HepG2 (cell line): ENCODE results near the gene GLB1L. TPM values are rescaled to one million over a fixed set of nuclear protein-coding genes. Genes with fewer than 3 reads are reported as not detected.

Experiments
- AGO1 ChIP-seq: fragments of 200-400 bp; formaldehyde crosslinking; IDR thresholded peaks from 2 replicates; pipeline ENCODE4 v1.6.1; 2017; ENCODE audit warnings: mild to moderate bottlenecking, low read depth, low read length, moderate library complexity; ENCODE audit not compliant: poor library complexity, severe bottlenecking
- ARHGAP35 ChIP-seq: sonication (generic); formaldehyde crosslinking; IDR thresholded peaks from 2 replicates; pipeline ENCODE4 v1.9.0; 2022; ENCODE audit warnings: mild to moderate bottlenecking, inconsistent platforms, moderate library complexity, missing genetic modification reagents, borderline replicate concordance
- BCL6 ChIP-seq: IDR thresholded peaks from 2 replicates; pipeline ENCODE4 v1.6.1; 2016; ENCODE audit warnings: missing genetic modification reagents, missing compliant biosample characterization
- CBX1 ChIP-seq: IDR thresholded peaks from one replicate; pipeline ENCODE4 v1.6.1; 2016; ENCODE audit warnings: antibody characterized with exemption, low read depth
- CEBPB ChIP-seq: IDR thresholded peaks from 2 replicates; pipeline ENCODE4 v1.6.1; 2011; ENCODE audit warnings: low read depth, low read length, improper control_type of control experiment, borderline replicate concordance
- CREB3 ChIP-seq: sonication (generic); formaldehyde crosslinking; IDR thresholded peaks from 2 replicates; pipeline ENCODE4 v1.5.0; 2020; ENCODE audit warnings: missing genetic modification reagents
- ELK4 ChIP-seq: sonication (generic); formaldehyde crosslinking; IDR thresholded peaks from 2 replicates; pipeline ENCODE4 v1.9.0; 2021; ENCODE audit warnings: missing genetic modification reagents, borderline replicate concordance
- FLYWCH1 ChIP-seq: sonication (generic); formaldehyde crosslinking; IDR thresholded peaks from 2 replicates; pipeline ENCODE4 v1.8.1; 2023; ENCODE audit warnings: mild to moderate bottlenecking, missing genetic modification reagents
- KAT8 ChIP-seq: IDR thresholded peaks from 2 replicates; pipeline ENCODE4 v1.6.1; 2016; ENCODE audit warnings: missing genetic modification reagents, missing compliant biosample characterization
- KDM5A ChIP-seq: fragments of 200-600 bp; sonication (generic); IDR thresholded peaks from 2 replicates; pipeline ENCODE4 v1.7.0; 2018; ENCODE audit warnings: antibody characterized with exemption, mild to moderate bottlenecking, low read length, borderline replicate concordance
- MED1 ChIP-seq: sonication (generic); formaldehyde crosslinking; IDR thresholded peaks from 2 replicates; pipeline ENCODE4 v1.4.0; 2020; ENCODE audit warnings: missing genetic modification reagents
- MEIS2 ChIP-seq: sonication (generic); formaldehyde crosslinking; IDR thresholded peaks from 2 replicates; pipeline ENCODE4 v1.9.0; 2021; ENCODE audit warnings: mild to moderate bottlenecking, missing genetic modification reagents
- MYPOP ChIP-seq: sonication (generic); formaldehyde crosslinking; IDR thresholded peaks from 2 replicates; pipeline ENCODE4 v1.8.1; 2023; ENCODE audit warnings: mild to moderate bottlenecking, moderate library complexity, missing genetic modification reagents
- MZF1 ChIP-seq: sonication (generic); formaldehyde crosslinking; IDR thresholded peaks from 2 replicates; pipeline ENCODE4 v1.8.1; 2023; ENCODE audit warnings: mild to moderate bottlenecking, missing genetic modification reagents, borderline replicate concordance
- RCOR2 ChIP-seq: IDR thresholded peaks from 2 replicates; pipeline ENCODE4 v1.6.1; 2016; ENCODE audit warnings: missing biosample characterization, missing genetic modification reagents
- SNRNP70 ChIP-seq: fragments of 200-400 bp; formaldehyde crosslinking; IDR thresholded peaks from 2 replicates; pipeline ENCODE4 v1.6.1; 2017; ENCODE audit warnings: mild to moderate bottlenecking, low read depth, low read length, moderate library complexity
- TFAP4 ChIP-seq: sonication (generic); IDR thresholded peaks from 2 replicates; pipeline ENCODE4 v1.6.1; 2016; ENCODE audit warnings: low read depth, borderline replicate concordance
- ZBTB10 ChIP-seq: sonication (generic); formaldehyde crosslinking; IDR thresholded peaks from 2 replicates; pipeline ENCODE4 v1.4.0; 2020; ENCODE audit warnings: missing genetic modification reagents, borderline replicate concordance
- ZBTB8A ChIP-seq: sonication (generic); formaldehyde crosslinking; IDR thresholded peaks from 2 replicates; pipeline ENCODE4 v1.4.0; 2020; ENCODE audit warnings: mild to moderate bottlenecking, low read depth, missing genetic modification reagents, borderline replicate concordance
- ZNF432 ChIP-seq: sonication (generic); formaldehyde crosslinking; IDR thresholded peaks from 2 replicates; pipeline ENCODE4 v1.5.0; 2020; ENCODE audit warnings: missing genetic modification reagents, mild to moderate bottlenecking, borderline replicate concordance
- ZNF562 ChIP-seq: sonication (generic); formaldehyde crosslinking; IDR thresholded peaks from 2 replicates; pipeline ENCODE4 v1.8.0; 2022; ENCODE audit warnings: missing genetic modification reagents, borderline replicate concordance
- ZNF660 ChIP-seq: sonication (generic); formaldehyde crosslinking; IDR thresholded peaks from 2 replicates; pipeline ENCODE4 v1.5.1; 2020; ENCODE audit warnings: mild to moderate bottlenecking, low read depth, missing genetic modification reagents, borderline replicate concordance
- ZSCAN31 ChIP-seq: sonication (generic); formaldehyde crosslinking; IDR thresholded peaks from 2 replicates; pipeline ENCODE4 v1.5.0; 2020; ENCODE audit warnings: low read depth, mild to moderate bottlenecking, missing genetic modification reagents
- polyA plus RNA-seq, 8 experiments: library from polyadenylated mRNA; depleted of rRNA in 3 of 8; stranded (reverse) in 7 of 8; unstranded in 1 of 8; fragments of >200 nt; fragmentation: Illumina TruSeq in 4 of 8; extraction: Trizol in 4 of 8; gene quantifications; 2 replicates each; pipeline versions ENCODE4 v1.2.1 to v1.2.3, GENCODE V29; 2011 to 2016; ENCODE audit warnings: low read depth in 4 of 8, missing spikeins in 1 of 8, mixed read lengths in 1 of 8; ENCODE audit not compliant: insufficient read depth in 1 of 8
- total RNA-seq, 5 experiments: library from RNA; depleted of rRNA; stranded (reverse); fragments of >200 nt; fragmentation: Illumina TruSeq; extraction: Trizol; gene quantifications; 2 replicates each; pipeline ENCODE4 v1.2.3, GENCODE V29; 2016; ENCODE audit warnings: low read depth in 1 of 5

The GLB1L gene
- total and polyA plus RNA-seq, 2 of the 13 experiments (the other 11 are each of a cell fraction or from before 2014, with no cell fraction given), result 6.8 to 7.3 TPM

GRCh38 chr2:219229305-219230058 lies 15.8 kb downstream of the GLB1L start, which contains the start of the genes ANKZF1 and ATG9A (continued):
- TF ChIP-seq ELK4, result no peak
- no peak; the same call in 1 of the 2 replicates for TF ChIP-seq ZBTB10 (CRISPR knock-in tag)
- TF ChIP-seq RCOR2 (CRISPR knock-in tag), result no peak
- no peak for TF ChIP-seq FLYWCH1 (CRISPR knock-in tag)
- TF ChIP-seq KDM5A, result peak; percentile 96
- TF ChIP-seq ARHGAP35 (CRISPR knock-in tag), result peak; percentile 6; the same call in 1 of the 2 replicates
- TF ChIP-seq ZNF562 (CRISPR knock-in tag), result no peak
- TF ChIP-seq ZNF432, result no peak
- peak; percentile 49 for TF ChIP-seq MEIS2 (CRISPR knock-in tag)
- TF ChIP-seq MYPOP (CRISPR knock-in tag), result peak; percentile 80
- peak; percentile 59 for TF ChIP-seq CBX1
- no peak for TF ChIP-seq ZNF660 (CRISPR knock-in tag)
- no peak for TF ChIP-seq ZBTB8A (CRISPR knock-in tag)
- 0 out of 2 replicates have a peak, but pooled peaks have one; percentile 12 for TF ChIP-seq BCL6 (CRISPR knock-in tag)
- no peak for TF ChIP-seq TFAP4
- TF ChIP-seq ZSCAN31, result peak; percentile 94
- peak; percentile 75; the same call in 1 of the 2 replicates for TF ChIP-seq CEBPB
- TF ChIP-seq SNRNP70, result no peak
- peak; percentile 88 for TF ChIP-seq KAT8
- TF ChIP-seq CREB3 (CRISPR knock-in tag), result no peak
- TF ChIP-seq MED1 (CRISPR knock-in tag), result peak; percentile 75
- peak; percentile 16; the same call in 1 of the 2 replicates for TF ChIP-seq MZF1
- TF ChIP-seq AGO1, result peak; percentile 4
